MCF 10A (cell line): Measurements from ENCODE around the gene COL1A2. TPM values are rescaled to one million over a fixed set of nuclear protein-coding genes. Genes with fewer than 3 reads are reported as not detected.
A peak's percentile ranks its signal among the peaks of the same experiment; 100 is the strongest.

Experiments
- BruUV-seq: library from RNA; stranded (reverse); fragments of 400-500 nt; replicated peaks from 2 replicates; lab custom pipeline; 2021; lab: Mats Ljungman, UMichigan
- CTCF ChIA-PET: fragments of 300-600 bp; sonication (Branson Sonifier 250); formaldehyde crosslinking; extraction: SDS; loops from one replicate; lab custom pipeline; 2021; ENCODE audit warnings: antibody characterized with exemption, inconsistent platforms; lab: Yijun Ruan, JAX
- POLR2A ChIA-PET: fragments of 300-600, 350-650 bp; sonication (Branson Sonifier 250); formaldehyde crosslinking; extraction: SDS; loops from one replicate; lab custom pipeline; 2020; ENCODE audit warnings: antibody characterized with exemption, inconsistent platforms; lab: Yijun Ruan, JAX
- DNase-seq: peaks from one replicate; pipeline ENCODE4 v3.0.0-alpha.2; 2018; ENCODE audit not compliant: unreplicated experiment
- H3K27ac Mint-ChIP-seq: one replicate; pipeline ENCODE4 v1.8.0; 2022; ENCODE audit warnings: mild to moderate bottlenecking, low read depth, mixed read lengths; ENCODE audit not compliant: unreplicated experiment
- H3K27me3 Mint-ChIP-seq: one replicate; pipeline ENCODE4 v1.8.0; 2022; ENCODE audit warnings: mixed read lengths; ENCODE audit not compliant: insufficient read depth, unreplicated experiment
- H3K36me3 Mint-ChIP-seq: one replicate; pipeline ENCODE4 v1.8.0; 2022; ENCODE audit warnings: mild to moderate bottlenecking, moderate library complexity, mixed read lengths; ENCODE audit not compliant: insufficient read depth, unreplicated experiment
- H3K4me1 Mint-ChIP-seq: one replicate; pipeline ENCODE4 v1.8.0; 2022; ENCODE audit warnings: mixed read lengths; ENCODE audit not compliant: insufficient read depth, unreplicated experiment
- H3K4me3 Mint-ChIP-seq: one replicate; pipeline ENCODE4 v1.8.0; 2022; ENCODE audit warnings: mild to moderate bottlenecking, moderate library complexity, mixed read lengths; ENCODE audit not compliant: unreplicated experiment
- H3K9me3 Mint-ChIP-seq: one replicate; pipeline ENCODE4 v1.8.0; 2022; ENCODE audit warnings: mixed read lengths; ENCODE audit not compliant: unreplicated experiment
- intact Hi-C: fragments of 100-400 bp; cut with micrococcal nuclease; formaldehyde crosslinking; loops from 2 replicates; pipeline ENCODE4 v1.14.1; 2022
- total RNA-seq: library from RNA; stranded (reverse); gene quantifications from 2 replicates; pipeline ENCODE4 v1.2.3, GENCODE V29; 2022
- TF ChIP-seq, protein P1 (sequence below): fragments of 200-600 bp; IDR thresholded peaks from one replicate; pipeline ENCODE4 v1.8.0; 2022; ENCODE audit warnings: antibody characterized with exemption, mild to moderate bottlenecking; ENCODE audit not compliant: unreplicated experiment

The COL1A2 gene
- total RNA-seq, 1 experiment from 2014 or later: not detected

DNA sequence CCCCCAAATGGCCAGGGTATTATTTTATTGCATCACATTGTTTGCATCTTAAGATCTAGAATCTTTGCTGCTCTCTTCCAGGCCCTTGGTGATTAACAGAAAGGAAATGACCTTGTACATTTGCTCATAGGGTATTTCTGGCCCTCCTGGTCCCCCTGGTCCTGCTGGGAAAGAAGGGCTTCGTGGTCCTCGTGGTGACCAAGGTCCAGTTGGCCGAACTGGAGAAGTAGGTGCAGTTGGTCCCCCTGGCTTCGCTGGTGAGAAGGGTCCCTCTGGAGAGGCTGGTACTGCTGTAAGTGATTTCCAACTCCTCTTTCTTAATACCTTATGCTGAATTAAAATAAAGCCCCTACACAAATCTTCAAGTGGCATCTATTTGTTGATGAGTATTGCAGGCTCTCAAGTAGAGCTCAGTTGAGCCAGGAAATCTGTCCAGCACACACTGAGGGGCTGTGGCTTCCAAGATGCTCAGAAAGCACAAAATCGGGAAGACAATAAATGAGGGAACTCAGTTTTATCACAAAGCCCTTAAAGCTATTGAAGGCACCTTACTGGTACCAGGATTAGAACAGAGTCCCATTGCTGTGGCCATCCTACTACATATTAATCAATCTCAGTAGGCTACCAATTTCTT is 28.2 kb downstream of the COL1A2 start:
- H3K9me3 Mint-ChIP-seq: no peaks in the 10 kb centered on the region
- CTCF ChIA-PET: interaction anchor here (0.5 to 3.5 kb wide), 3 partner anchors 13 to 153 kb away, joined by 3 to 26 read pairs (median 19); no protein-coding TSS in a partner anchor
- H3K27me3 Mint-ChIP-seq: no peaks in the 10 kb centered on the region
- peak overlapping the region; percentile 99 for H3K27ac Mint-ChIP-seq
- no peaks in the 10 kb centered on the region for H3K36me3 Mint-ChIP-seq
- TF ChIP-seq, protein P1, sequence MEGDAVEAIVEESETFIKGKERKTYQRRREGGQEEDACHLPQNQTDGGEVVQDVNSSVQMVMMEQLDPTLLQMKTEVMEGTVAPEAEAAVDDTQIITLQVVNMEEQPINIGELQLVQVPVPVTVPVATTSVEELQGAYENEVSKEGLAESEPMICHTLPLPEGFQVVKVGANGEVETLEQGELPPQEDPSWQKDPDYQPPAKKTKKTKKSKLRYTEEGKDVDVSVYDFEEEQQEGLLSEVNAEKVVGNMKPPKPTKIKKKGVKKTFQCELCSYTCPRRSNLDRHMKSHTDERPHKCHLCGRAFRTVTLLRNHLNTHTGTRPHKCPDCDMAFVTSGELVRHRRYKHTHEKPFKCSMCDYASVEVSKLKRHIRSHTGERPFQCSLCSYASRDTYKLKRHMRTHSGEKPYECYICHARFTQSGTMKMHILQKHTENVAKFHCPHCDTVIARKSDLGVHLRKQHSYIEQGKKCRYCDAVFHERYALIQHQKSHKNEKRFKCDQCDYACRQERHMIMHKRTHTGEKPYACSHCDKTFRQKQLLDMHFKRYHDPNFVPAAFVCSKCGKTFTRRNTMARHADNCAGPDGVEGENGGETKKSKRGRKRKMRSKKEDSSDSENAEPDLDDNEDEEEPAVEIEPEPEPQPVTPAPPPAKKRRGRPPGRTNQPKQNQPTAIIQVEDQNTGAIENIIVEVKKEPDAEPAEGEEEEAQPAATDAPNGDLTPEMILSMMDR: no peak
- H3K4me3 Mint-ChIP-seq: no peak overlapping the region
- BruUV-seq: no TSS peak
- DNase-seq: no peak
- POLR2A ChIA-PET: no interaction called here
- peaks cover 8% of the 10 kb centered on the region for H3K4me1 Mint-ChIP-seq
- intact Hi-C loops: no loop called here

DNA sequence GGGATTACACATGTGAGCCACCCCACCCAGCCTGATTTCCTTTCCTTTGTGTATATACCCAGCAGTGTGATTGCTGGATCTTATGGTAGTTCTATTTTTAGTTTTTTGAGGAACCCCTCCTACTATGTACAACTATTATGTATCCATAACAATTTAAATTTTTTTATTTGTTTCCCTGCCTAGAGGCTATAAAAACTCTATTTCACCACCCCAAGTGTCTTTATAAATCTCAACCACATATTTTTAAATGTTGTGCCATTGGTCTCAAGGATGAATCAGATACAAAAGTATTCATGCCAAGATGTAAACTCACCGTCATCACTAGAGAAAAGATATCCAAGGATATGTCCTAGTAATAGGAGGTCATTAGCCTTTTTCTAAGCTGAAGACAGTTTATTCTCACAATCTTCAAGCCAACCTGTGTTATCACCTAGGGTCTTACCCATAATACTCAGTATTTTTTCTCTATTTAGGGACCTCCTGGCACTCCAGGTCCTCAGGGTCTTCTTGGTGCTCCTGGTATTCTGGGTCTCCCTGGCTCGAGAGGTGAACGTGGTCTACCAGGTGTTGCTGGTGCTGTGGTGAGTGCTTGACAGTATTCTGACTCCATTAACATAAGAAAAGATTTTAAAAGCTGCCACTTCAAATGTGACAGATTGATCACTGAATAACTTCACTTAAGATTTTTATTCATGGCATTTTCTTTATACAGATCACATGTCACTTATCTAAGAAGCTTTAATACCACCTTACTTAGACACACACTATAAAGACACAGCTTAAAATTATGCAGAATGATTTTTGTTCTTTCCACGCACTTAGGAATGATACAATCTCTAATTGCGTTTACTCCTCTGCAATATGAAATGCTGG is 29.4 kb downstream of the COL1A2 start:
- ChIA-PET POLR2A (interaction anchor here (0.7 kb wide), 1 partner anchor 1586 kb away, joined by 3 read pairs; no protein-coding TSS in a partner anchor), CTCF (interaction anchor here (0.6 to 3.5 kb wide), 6 partner anchors 10 to 1569 kb away, joined by 3 to 26 read pairs (median 4); no protein-coding TSS in a partner anchor)
- peak overlapping the region; percentile 99 for H3K27ac Mint-ChIP-seq
- no peaks in the 10 kb centered on the region for H3K27me3 Mint-ChIP-seq
- H3K4me3 Mint-ChIP-seq: no peak overlapping the region
- BruUV-seq: no TSS peak
- intact Hi-C loops: no loop called here
- DNase-seq: peak; percentile 52
- H3K36me3 Mint-ChIP-seq: no peaks in the 10 kb centered on the region
- peaks cover 8% of the 10 kb centered on the region for H3K4me1 Mint-ChIP-seq
- no peaks in the 10 kb centered on the region for H3K9me3 Mint-ChIP-seq
- TF ChIP-seq, protein P1: no peak

DNA sequence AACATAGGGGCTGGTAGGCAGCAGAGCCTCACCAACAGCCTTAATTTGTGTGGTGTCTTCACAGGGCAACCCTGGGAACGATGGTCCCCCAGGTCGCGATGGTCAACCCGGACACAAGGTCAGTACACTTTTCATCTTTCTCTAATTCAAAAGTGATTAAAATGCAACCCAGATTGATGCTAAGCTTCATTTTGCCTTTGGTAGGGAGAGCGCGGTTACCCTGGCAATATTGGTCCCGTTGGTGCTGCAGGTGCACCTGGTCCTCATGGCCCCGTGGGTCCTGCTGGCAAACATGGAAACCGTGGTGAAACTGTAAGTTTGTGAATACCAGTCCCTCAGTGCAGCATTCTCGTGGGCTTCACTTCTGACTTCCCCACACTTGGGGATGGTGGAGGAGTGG is 30.9 kb downstream of the COL1A2 start:
- H3K4me3 Mint-ChIP-seq: no peak overlapping the region
- H3K27me3 Mint-ChIP-seq: no peaks in the 10 kb centered on the region
- H3K27ac Mint-ChIP-seq: peak overlapping the region; percentile 40
- no peaks in the 10 kb centered on the region for H3K36me3 Mint-ChIP-seq
- peaks cover 8% of the 10 kb centered on the region for H3K4me1 Mint-ChIP-seq
- DNase-seq: no peak
- no TSS peak for BruUV-seq
- intact Hi-C loops: no loop called here
- TF ChIP-seq, protein P1: no peak
- ChIA-PET POLR2A (no interaction called here), CTCF (interaction anchor here (0.6 to 3.5 kb wide), 4 partner anchors 11 to 338 kb away, joined by 3 to 26 read pairs (median 12); no protein-coding TSS in a partner anchor)
- H3K9me3 Mint-ChIP-seq: no peaks in the 10 kb centered on the region
